GM12878 (cell line): ENCODE measurements around the gene LGALS3BP.

ENCODE experiments used
- CBFB ChIP-seq: IDR thresholded peaks from 2 replicates; pipeline ENCODE4 v1.6.1; 2016; ENCODE audit warnings: antibody characterized with exemption, low read depth
- JUND ChIP-seq: IDR thresholded peaks from 2 replicates; pipeline ENCODE4 v1.6.1; 2012; ENCODE audit warnings: low read depth, mild to moderate bottlenecking, low read length, improper control_type of control experiment, moderate library complexity
- MXI1 ChIP-seq: fragments of 150-350 bp; IDR thresholded peaks from 2 replicates; pipeline ENCODE4 v1.6.1; 2011; ENCODE audit warnings: low read depth, mild to moderate bottlenecking, inconsistent platforms, low read length, improper control_type of control experiment
- TAF1 ChIP-seq: IDR thresholded peaks from 2 replicates; pipeline ENCODE4 v1.6.1; 2011; ENCODE audit warnings: mild to moderate bottlenecking, low read depth, low read length, borderline replicate concordance
- TF ChIP-seq, protein P1 (sequence below): IDR thresholded peaks from 2 replicates; pipeline ENCODE4 v1.6.1; 2012; ENCODE audit warnings: mild to moderate bottlenecking, low read depth, low read length
- TF ChIP-seq, protein P2 (sequence below): fragments of 450-650 bp; IDR thresholded peaks from 2 replicates; pipeline ENCODE4 v1.6.1; 2016; ENCODE audit warnings: mild to moderate bottlenecking
- TF ChIP-seq, protein P3 (sequence below): fragments of 450-650 bp; formaldehyde crosslinking; IDR thresholded peaks from 2 replicates; pipeline ENCODE4 v1.4.0; 2020; ENCODE audit warnings: mild to moderate bottlenecking, moderate library complexity
- TF ChIP-seq, protein P4 (sequence below): IDR thresholded peaks from 2 replicates; pipeline ENCODE4 v1.6.1; 2012; ENCODE audit warnings: low read depth, low read length, improper control_type of control experiment
- TF ChIP-seq, protein P5 (sequence below): IDR thresholded peaks from 2 replicates; pipeline ENCODE4 v1.6.1; 2011; ENCODE audit warnings: low read depth, mild to moderate bottlenecking, low read length, moderate library complexity, borderline replicate concordance; ENCODE audit errors: extremely low read depth

DNA sequence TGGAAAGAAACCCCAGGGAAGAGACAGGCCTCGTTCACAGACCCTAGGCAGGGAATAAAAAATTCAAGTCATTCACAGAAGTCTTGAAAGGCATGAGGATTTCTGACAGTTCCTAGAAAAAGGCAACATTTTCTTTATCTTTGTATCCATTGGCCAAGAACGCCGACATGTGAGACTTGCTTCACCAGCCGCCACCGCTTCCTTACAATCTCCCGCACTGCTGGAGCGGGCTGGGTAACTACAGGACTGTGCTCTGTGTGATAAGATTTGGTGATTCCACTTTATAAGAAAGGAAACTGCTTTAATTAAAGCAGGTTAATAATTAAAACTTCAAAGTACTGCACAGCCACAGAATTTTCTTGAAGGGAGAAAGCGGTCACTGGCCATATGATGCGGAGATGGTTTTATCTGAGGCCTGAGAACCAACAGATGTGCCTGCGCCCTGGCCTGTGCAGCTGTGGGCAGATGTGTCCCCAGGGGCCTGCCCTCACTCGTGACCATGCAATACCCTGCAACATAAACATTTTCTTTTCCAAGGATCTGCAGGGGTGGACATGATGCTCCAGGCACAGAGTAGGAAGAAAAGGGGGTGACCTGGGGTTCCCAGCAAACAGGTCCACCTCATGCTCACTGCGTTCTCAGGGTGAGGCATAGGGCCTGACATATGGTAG, 13.0 kb upstream of the LGALS3BP start:
- TF ChIP-seq, protein P1, sequence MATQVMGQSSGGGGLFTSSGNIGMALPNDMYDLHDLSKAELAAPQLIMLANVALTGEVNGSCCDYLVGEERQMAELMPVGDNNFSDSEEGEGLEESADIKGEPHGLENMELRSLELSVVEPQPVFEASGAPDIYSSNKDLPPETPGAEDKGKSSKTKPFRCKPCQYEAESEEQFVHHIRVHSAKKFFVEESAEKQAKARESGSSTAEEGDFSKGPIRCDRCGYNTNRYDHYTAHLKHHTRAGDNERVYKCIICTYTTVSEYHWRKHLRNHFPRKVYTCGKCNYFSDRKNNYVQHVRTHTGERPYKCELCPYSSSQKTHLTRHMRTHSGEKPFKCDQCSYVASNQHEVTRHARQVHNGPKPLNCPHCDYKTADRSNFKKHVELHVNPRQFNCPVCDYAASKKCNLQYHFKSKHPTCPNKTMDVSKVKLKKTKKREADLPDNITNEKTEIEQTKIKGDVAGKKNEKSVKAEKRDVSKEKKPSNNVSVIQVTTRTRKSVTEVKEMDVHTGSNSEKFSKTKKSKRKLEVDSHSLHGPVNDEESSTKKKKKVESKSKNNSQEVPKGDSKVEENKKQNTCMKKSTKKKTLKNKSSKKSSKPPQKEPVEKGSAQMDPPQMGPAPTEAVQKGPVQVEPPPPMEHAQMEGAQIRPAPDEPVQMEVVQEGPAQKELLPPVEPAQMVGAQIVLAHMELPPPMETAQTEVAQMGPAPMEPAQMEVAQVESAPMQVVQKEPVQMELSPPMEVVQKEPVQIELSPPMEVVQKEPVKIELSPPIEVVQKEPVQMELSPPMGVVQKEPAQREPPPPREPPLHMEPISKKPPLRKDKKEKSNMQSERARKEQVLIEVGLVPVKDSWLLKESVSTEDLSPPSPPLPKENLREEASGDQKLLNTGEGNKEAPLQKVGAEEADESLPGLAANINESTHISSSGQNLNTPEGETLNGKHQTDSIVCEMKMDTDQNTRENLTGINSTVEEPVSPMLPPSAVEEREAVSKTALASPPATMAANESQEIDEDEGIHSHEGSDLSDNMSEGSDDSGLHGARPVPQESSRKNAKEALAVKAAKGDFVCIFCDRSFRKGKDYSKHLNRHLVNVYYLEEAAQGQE: no peak
- TF ChIP-seq, protein P2, sequence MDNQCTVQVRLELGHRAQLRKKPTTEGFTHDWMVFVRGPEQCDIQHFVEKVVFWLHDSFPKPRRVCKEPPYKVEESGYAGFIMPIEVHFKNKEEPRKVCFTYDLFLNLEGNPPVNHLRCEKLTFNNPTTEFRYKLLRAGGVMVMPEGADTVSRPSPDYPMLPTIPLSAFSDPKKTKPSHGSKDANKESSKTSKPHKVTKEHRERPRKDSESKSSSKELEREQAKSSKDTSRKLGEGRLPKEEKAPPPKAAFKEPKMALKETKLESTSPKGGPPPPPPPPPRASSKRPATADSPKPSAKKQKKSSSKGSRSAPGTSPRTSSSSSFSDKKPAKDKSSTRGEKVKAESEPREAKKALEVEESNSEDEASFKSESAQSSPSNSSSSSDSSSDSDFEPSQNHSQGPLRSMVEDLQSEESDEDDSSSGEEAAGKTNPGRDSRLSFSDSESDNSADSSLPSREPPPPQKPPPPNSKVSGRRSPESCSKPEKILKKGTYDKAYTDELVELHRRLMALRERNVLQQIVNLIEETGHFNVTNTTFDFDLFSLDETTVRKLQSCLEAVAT: no peak
- TF ChIP-seq, protein P3, sequence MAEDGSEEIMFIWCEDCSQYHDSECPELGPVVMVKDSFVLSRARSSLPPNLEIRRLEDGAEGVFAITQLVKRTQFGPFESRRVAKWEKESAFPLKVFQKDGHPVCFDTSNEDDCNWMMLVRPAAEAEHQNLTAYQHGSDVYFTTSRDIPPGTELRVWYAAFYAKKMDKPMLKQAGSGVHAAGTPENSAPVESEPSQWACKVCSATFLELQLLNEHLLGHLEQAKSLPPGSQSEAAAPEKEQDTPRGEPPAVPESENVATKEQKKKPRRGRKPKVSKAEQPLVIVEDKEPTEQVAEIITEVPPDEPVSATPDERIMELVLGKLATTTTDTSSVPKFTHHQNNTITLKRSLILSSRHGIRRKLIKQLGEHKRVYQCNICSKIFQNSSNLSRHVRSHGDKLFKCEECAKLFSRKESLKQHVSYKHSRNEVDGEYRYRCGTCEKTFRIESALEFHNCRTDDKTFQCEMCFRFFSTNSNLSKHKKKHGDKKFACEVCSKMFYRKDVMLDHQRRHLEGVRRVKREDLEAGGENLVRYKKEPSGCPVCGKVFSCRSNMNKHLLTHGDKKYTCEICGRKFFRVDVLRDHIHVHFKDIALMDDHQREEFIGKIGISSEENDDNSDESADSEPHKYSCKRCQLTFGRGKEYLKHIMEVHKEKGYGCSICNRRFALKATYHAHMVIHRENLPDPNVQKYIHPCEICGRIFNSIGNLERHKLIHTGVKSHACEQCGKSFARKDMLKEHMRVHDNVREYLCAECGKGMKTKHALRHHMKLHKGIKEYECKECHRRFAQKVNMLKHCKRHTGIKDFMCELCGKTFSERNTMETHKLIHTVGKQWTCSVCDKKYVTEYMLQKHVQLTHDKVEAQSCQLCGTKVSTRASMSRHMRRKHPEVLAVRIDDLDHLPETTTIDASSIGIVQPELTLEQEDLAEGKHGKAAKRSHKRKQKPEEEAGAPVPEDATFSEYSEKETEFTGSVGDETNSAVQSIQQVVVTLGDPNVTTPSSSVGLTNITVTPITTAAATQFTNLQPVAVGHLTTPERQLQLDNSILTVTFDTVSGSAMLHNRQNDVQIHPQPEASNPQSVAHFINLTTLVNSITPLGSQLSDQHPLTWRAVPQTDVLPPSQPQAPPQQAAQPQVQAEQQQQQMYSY: no peak
- TF ChIP-seq CBFB (no peak), TAF1 (no peak), JUND (no peak), MXI1 (no peak)
- TF ChIP-seq, protein P4, sequence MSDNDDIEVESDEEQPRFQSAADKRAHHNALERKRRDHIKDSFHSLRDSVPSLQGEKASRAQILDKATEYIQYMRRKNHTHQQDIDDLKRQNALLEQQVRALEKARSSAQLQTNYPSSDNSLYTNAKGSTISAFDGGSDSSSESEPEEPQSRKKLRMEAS: no peak
- TF ChIP-seq, protein P5, sequence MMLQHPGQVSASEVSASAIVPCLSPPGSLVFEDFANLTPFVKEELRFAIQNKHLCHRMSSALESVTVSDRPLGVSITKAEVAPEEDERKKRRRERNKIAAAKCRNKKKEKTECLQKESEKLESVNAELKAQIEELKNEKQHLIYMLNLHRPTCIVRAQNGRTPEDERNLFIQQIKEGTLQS: no peak
